Mesenchymal stem cell (in vitro differentiated cells and primary cell): Measurements from ENCODE around the gene SOX8.
A peak's percentile ranks its signal among the peaks of the same experiment; 100 is the strongest.

ENCODE experiments used
- DNase-seq: peaks from one replicate; pipeline ENCODE4 v3.0.0-alpha.2; 2013
- H2AFZ ChIP-seq: one replicate; pipeline ENCODE4 v1.6.1; 2013; ENCODE audit warnings: low read depth, mild to moderate bottlenecking, control low read depth, inconsistent platforms, low read length, moderate library complexity
- H2AK5ac ChIP-seq: 2 replicates; pipeline ENCODE4 v1.6.1; 2013; ENCODE audit warnings: low read length, moderate library complexity, mild to moderate bottlenecking, inconsistent platforms; ENCODE audit not compliant: severe bottlenecking
- H2BK120ac ChIP-seq: one replicate; pipeline ENCODE4 v1.6.1; 2013; ENCODE audit warnings: low read depth, mild to moderate bottlenecking, inconsistent platforms, low read length, moderate library complexity
- H2BK12ac ChIP-seq, 2 experiments: one replicate each; pipeline ENCODE4 v1.6.1; 2013; ENCODE audit warnings: inconsistent platforms in 2 of 2, low read length in 2 of 2, mild to moderate bottlenecking in 2 of 2, moderate library complexity in 2 of 2, control low read depth in 1 of 2
- H2BK15ac ChIP-seq: one replicate; pipeline ENCODE4 v1.6.1; 2013; ENCODE audit warnings: mild to moderate bottlenecking, low read depth, inconsistent platforms; ENCODE audit not compliant: poor library complexity, severe bottlenecking
- H2BK5ac ChIP-seq: 2 replicates; pipeline ENCODE4 v1.6.1; 2013; ENCODE audit warnings: low read depth, mild to moderate bottlenecking, low read length, control low read depth, inconsistent platforms; ENCODE audit not compliant: poor library complexity, severe bottlenecking
- H3K14ac ChIP-seq, 2 experiments: one replicate each; pipeline ENCODE4 v1.6.1; 2013; ENCODE audit warnings: inconsistent platforms in 2 of 2, low read length in 2 of 2, control low read depth in 1 of 2, mild to moderate bottlenecking in 1 of 2, moderate library complexity in 1 of 2
- H3K18ac ChIP-seq, 2 experiments: one replicate each; pipeline ENCODE4 v1.6.1; 2013; ENCODE audit warnings: inconsistent platforms in 2 of 2, low read length in 2 of 2, control low read depth in 1 of 2, low read depth in 1 of 2, mild to moderate bottlenecking in 1 of 2
- H3K23ac ChIP-seq, 2 experiments: one replicate each; pipeline ENCODE4 v1.6.1; 2013; ENCODE audit warnings: inconsistent platforms in 2 of 2, low read length in 2 of 2, mild to moderate bottlenecking in 2 of 2, moderate library complexity in 2 of 2, control low read depth in 1 of 2
- H3K27ac ChIP-seq: 2 replicates; pipeline ENCODE4 v1.5.1; 2013; ENCODE audit warnings: mild to moderate bottlenecking, moderate library complexity, low read length, control low read depth, inconsistent platforms; ENCODE audit not compliant: poor library complexity, severe bottlenecking
- H3K27me3 ChIP-seq, 2 experiments: 2 replicates each; pipeline versions ENCODE4 v1.6.1 to v1.7.0; 2013; ENCODE audit warnings: low read length in 2 of 2, mild to moderate bottlenecking in 2 of 2, moderate library complexity in 2 of 2, control low read depth in 1 of 2, inconsistent platforms in 1 of 2; ENCODE audit not compliant: control insufficient read depth in 1 of 2, insufficient read depth in 1 of 2
- H3K36me3 ChIP-seq, 2 experiments: 2 replicates each; pipeline versions ENCODE4 v1.6.1 to v1.7.0; 2013; ENCODE audit warnings: low read length in 2 of 2, control low read depth in 1 of 2, inconsistent platforms in 1 of 2, low read depth in 1 of 2, mild to moderate bottlenecking in 1 of 2; ENCODE audit not compliant: insufficient read depth in 2 of 2, control insufficient read depth in 1 of 2
- H3K4ac ChIP-seq, 2 experiments: one replicate each; pipeline ENCODE4 v1.6.1; 2013; ENCODE audit warnings: inconsistent platforms in 2 of 2, low read length in 2 of 2, mild to moderate bottlenecking in 2 of 2, moderate library complexity in 2 of 2, control low read depth in 1 of 2, low read depth in 1 of 2
- H3K4me1 ChIP-seq: 2 replicates; pipeline ENCODE4 v1.6.1; 2013; ENCODE audit warnings: low read depth, low read length, control low read depth; ENCODE audit not compliant: control insufficient read depth, insufficient read depth
- H3K4me2 ChIP-seq: 2 replicates; pipeline ENCODE4 v1.6.1; 2013; ENCODE audit warnings: low read length, mild to moderate bottlenecking, inconsistent platforms; ENCODE audit not compliant: poor library complexity, severe bottlenecking
- H3K4me3 ChIP-seq, 2 experiments: 2 replicates each; pipeline versions ENCODE4 v1.5.1 to v1.7.0; 2013; ENCODE audit warnings: low read length in 2 of 2, mild to moderate bottlenecking in 2 of 2, control low read depth in 1 of 2, low read depth in 1 of 2; ENCODE audit not compliant: insufficient read depth in 1 of 2
- H3K79me1 ChIP-seq: replicated peaks from 2 replicates; pipeline ENCODE4 v1.6.1; 2013; ENCODE audit warnings: mild to moderate bottlenecking, control low read depth, low read length, inconsistent platforms; ENCODE audit not compliant: poor library complexity, severe bottlenecking
- H3K9ac ChIP-seq: 2 replicates; pipeline ENCODE4 v1.7.0; 2013; ENCODE audit warnings: mild to moderate bottlenecking, low read length, moderate library complexity
- H3K9me3 ChIP-seq: 2 replicates; pipeline ENCODE4 v1.7.0; 2013; ENCODE audit warnings: mild to moderate bottlenecking, low read length; ENCODE audit not compliant: control insufficient read depth
- H4K8ac ChIP-seq: one replicate; pipeline ENCODE4 v1.6.1; 2013; ENCODE audit warnings: inconsistent platforms, mild to moderate bottlenecking, low read length, moderate library complexity
- H4K91ac ChIP-seq: one replicate; pipeline ENCODE4 v1.6.1; 2013; ENCODE audit warnings: mild to moderate bottlenecking, low read length, inconsistent platforms
- WGBS: methylation state at CpG from one replicate; pipeline ENCODE4 v1.1.7; 2013; ENCODE audit warnings: mixed read lengths; 5-methylcytosine and 5-hydroxymethylcytosine counted together

The SOX8 gene

DNA sequence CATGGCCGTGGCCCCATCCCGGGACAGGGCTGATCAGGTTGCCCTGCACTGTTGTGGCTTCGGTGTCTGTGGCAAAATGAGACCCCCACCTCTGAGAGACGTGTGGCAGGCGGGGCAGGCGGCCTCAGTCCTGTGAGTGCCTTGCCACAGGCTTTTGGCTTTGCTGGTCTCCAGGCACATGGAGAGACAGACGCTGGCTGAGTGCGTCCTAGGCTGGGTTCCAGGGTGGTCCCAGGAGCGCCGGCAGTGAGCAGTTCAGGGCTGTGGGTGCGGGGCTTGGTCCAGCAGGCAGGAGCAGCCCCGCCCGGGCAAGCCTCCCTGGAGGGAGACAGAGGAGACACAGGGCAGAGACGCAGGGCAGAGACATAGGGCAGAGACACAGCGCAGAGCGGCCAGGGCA, 29.2 kb downstream of the SOX8 start:
- no peak overlapping the region for H2AFZ ChIP-seq
- no peak overlapping the region for H3K18ac ChIP-seq
- peaks cover 46 to 74% of the 10 kb centered on the region in 2 experiments for H3K27me3 ChIP-seq
- H3K4ac ChIP-seq, result no peak overlapping the region
- DNase-seq, result no peak
- no peak overlapping the region for H4K8ac ChIP-seq
- WGBS, result 88% methylated on average over 16 of the region's 16 CpGs
- H3K4me2 ChIP-seq, result no peak overlapping the region
- no peak overlapping the region for H3K4me3 ChIP-seq
- no peak overlapping the region for H4K91ac ChIP-seq
- H2AK5ac ChIP-seq, result no peak overlapping the region
- H3K27ac ChIP-seq, result no peak overlapping the region
- H3K9me3 ChIP-seq, result no peaks in the 10 kb centered on the region
- no peaks in the 10 kb centered on the region for H3K36me3 ChIP-seq
- H2BK15ac ChIP-seq, result no peak overlapping the region
- no peaks in the 10 kb centered on the region for H3K79me1 ChIP-seq
- H2BK12ac ChIP-seq, result no peak overlapping the region
- no peak overlapping the region for H3K14ac ChIP-seq
- H2BK120ac ChIP-seq, result no peak overlapping the region
- H2BK5ac ChIP-seq, result no peak overlapping the region
- H3K23ac ChIP-seq, result no peak overlapping the region
- H3K4me1 ChIP-seq, result peaks cover 5% of the 10 kb centered on the region
- no peak overlapping the region for H3K9ac ChIP-seq

DNA sequence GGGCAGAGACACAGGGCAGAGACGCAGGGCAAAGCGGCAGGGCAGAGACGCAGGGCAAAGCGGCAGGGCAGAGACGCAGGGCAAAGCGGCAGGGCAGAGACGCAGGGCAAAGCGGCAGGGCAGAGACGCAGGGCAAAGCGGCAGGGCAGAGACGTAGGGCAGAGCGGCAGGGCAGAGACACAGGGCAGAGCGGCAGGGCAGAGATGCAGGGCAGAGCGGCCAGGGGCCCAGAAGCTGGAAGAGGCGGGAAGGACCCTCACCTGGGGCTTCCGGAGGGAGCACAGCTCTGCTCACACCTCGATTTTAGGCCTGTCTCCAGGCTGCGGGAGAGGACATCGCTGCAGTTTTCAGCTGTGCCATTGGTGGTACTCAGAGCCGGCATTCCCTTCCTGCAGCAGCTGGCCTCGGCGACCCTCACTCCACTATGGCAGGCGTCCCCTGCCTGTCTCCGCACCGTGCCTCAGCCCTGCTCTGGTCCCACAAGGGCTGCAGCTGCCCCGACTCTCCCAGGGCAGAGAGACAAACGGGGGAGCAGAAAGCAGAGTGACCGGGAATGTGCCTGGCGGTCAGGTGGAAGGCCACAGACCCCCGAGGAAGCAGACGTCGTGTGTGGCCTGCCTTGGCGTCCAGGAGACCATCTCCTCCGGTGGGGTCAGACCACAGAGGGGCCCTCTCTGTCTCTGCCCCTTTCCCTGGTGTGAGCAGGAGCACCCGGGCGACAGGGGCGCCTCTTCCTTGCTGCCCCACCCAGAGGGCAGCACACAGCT, 29.9 kb downstream of the SOX8 start:
- WGBS, result 89% methylated on average over 37 of the region's 37 CpGs
- Histone ChIP-seq H3K14ac (no peak overlapping the region), H3K23ac (no peak overlapping the region), H2BK12ac (no peak overlapping the region), H2BK5ac (no peak overlapping the region), H3K27ac (no peak overlapping the region), H2BK15ac (no peak overlapping the region), H3K4me1 (peaks cover 5% of the 10 kb centered on the region), H3K27me3 (peaks cover 49 to 71% of the 10 kb centered on the region in 2 experiments), H3K79me1 (no peaks in the 10 kb centered on the region), H4K91ac (no peak overlapping the region), H2AFZ (no peak overlapping the region), H3K18ac (no peak overlapping the region), H2AK5ac (no peak overlapping the region), H2BK120ac (no peak overlapping the region), H3K9me3 (no peaks in the 10 kb centered on the region), H3K4me2 (no peak overlapping the region), H4K8ac (no peak overlapping the region), H3K4me3 (no peak overlapping the region), H3K4ac (no peak overlapping the region), H3K36me3 (no peaks in the 10 kb centered on the region), H3K9ac (no peak overlapping the region)
- no peak for DNase-seq

DNA sequence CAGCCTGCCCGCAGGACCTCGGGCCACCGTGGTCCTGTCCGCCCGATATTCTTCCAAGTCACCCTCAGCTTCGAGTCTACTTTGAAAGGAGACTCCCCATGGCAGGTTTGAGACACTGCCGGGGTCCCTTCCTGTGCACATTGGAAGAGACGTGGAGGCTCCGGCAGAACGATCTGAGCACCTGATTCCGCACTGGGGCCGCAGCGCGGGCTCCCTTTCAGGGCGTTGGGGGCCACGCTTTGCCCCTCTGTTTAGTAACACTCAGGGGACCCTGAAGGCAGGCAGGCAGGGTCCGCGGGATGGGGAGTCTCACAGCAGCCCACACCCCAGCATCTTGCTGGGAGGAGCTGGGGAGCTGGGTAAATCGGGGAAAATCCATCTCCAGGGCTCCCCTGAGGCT, 30.6 kb downstream of the SOX8 start:
- H3K4me3 ChIP-seq, result no peak overlapping the region
- 90% methylated on average over 16 of the region's 19 CpGs for WGBS
- H3K27ac ChIP-seq, result no peak overlapping the region
- H3K36me3 ChIP-seq, result no peaks in the 10 kb centered on the region
- H2AFZ ChIP-seq, result no peak overlapping the region
- H3K18ac ChIP-seq, result no peak overlapping the region
- H2AK5ac ChIP-seq, result no peak overlapping the region
- H3K4me2 ChIP-seq, result no peak overlapping the region
- no peak overlapping the region for H4K8ac ChIP-seq
- no peaks in the 10 kb centered on the region for H3K9me3 ChIP-seq
- no peak overlapping the region for H3K9ac ChIP-seq
- no peak overlapping the region for H2BK15ac ChIP-seq
- H3K4ac ChIP-seq, result no peak overlapping the region
- H2BK12ac ChIP-seq, result no peak overlapping the region
- peaks cover 43 to 67% of the 10 kb centered on the region in 2 experiments for H3K27me3 ChIP-seq
- H3K4me1 ChIP-seq, result peaks cover 5% of the 10 kb centered on the region
- H3K14ac ChIP-seq, result no peak overlapping the region
- no peak overlapping the region for H2BK120ac ChIP-seq
- no peak overlapping the region for H2BK5ac ChIP-seq
- no peak overlapping the region for H3K23ac ChIP-seq
- no peak overlapping the region for H4K91ac ChIP-seq
- no peak for DNase-seq
- no peaks in the 10 kb centered on the region for H3K79me1 ChIP-seq

DNA sequence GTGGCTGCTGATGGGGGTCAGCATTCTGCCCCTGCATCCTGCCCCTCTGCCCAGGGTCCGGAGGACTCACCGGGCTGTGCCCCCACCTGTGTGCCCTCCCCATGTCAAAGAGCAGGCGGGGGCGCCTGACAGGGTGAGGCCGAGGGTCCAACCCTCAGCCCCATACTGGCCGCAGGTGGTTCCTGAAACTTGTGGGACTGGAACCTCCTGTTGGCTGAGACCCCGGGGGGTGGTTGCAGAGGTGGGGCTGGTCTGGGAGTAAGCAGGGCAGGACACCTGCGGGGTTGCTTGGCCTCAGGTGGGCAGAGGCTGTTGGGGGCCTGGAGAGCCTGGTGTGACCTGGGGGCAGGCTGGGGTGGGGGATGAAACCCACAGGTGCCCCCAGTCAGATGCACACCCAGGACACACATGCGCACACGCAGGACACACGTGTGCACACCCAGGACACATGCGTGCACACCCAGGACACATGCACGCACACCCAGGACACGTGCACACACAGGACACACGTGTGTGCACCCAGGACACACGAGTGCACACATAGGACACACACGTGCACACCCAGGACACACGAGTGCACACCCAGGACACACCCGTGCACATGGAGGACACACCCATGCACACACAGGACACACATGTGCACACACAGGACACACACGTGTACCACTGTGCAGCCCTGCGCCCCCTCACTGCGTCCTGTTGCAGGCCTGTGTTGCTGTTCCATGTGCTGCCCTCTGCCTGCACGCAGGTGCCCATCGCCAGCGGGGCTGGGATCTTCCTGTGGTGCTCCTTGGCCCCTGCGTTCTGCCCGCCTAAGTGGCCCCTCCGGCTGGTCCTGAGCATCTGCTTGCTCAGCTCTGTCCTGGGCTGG, 31.4 kb downstream of the SOX8 start:
- H2AK5ac ChIP-seq, result no peak overlapping the region
- no peak overlapping the region for H2BK120ac ChIP-seq
- WGBS, result 87% methylated on average over 28 of the region's 28 CpGs
- no peaks in the 10 kb centered on the region for H3K36me3 ChIP-seq
- peaks cover 5% of the 10 kb centered on the region for H3K4me1 ChIP-seq
- H2BK5ac ChIP-seq, result no peak overlapping the region
- H3K4ac ChIP-seq, result no peak overlapping the region
- H3K4me2 ChIP-seq, result no peak overlapping the region
- no peaks in the 10 kb centered on the region for H3K9me3 ChIP-seq
- no peak overlapping the region for H3K9ac ChIP-seq
- no peak overlapping the region for H4K8ac ChIP-seq
- no peak overlapping the region for H2AFZ ChIP-seq
- no peak overlapping the region for H3K23ac ChIP-seq
- no peak overlapping the region for H3K14ac ChIP-seq
- H3K27me3 ChIP-seq, result peaks cover 35 to 64% of the 10 kb centered on the region in 2 experiments
- no peaks in the 10 kb centered on the region for H3K79me1 ChIP-seq
- no peak overlapping the region for H3K4me3 ChIP-seq
- peak overlapping the region; percentile 43 for H4K91ac ChIP-seq
- H2BK12ac ChIP-seq, result no peak overlapping the region
- no peak overlapping the region for H2BK15ac ChIP-seq
- no peak for DNase-seq
- no peak overlapping the region for H3K18ac ChIP-seq
- no peak overlapping the region for H3K27ac ChIP-seq
